NCI-H510A treated with DMSO at 0.1 percent for 48 hours (cell line): Measurements from ENCODE around the gene SLC25A11.

Experiments
- DNase-seq: peaks from one replicate; lab custom pipeline; 2025; lab: John Stamatoyannopoulos, UW

Gene SLC25A11

GRCh38 chr17:4895657-4896331, 44.1 kb downstream of the SLC25A11 start:
- no peak for DNase-seq

- DNase-seq = no peak
Measured at GRCh38 chr17:4895121-4895520, 44.7 kb downstream of the SLC25A11 start.

GRCh38 chr17:4893721-4894560, 45.9 kb downstream of the SLC25A11 start:
- no peak for DNase-seq

GRCh38 chr17:4893272-4893671, 46.6 kb downstream of the SLC25A11 start:
- no peak for DNase-seq

- DNase-seq = no peak
Measured at GRCh38 chr17:4892499-4893221, 47.2 kb downstream of the SLC25A11 start.

GRCh38 chr17:4891411-4892410, 48.1 kb downstream of the SLC25A11 start:
- no peak for DNase-seq

GRCh38 chr17:4887581-4887980, 52.3 kb downstream of the SLC25A11 start:
- no peak for DNase-seq
